ENCODE data around the gene SBF2.

DNA sequence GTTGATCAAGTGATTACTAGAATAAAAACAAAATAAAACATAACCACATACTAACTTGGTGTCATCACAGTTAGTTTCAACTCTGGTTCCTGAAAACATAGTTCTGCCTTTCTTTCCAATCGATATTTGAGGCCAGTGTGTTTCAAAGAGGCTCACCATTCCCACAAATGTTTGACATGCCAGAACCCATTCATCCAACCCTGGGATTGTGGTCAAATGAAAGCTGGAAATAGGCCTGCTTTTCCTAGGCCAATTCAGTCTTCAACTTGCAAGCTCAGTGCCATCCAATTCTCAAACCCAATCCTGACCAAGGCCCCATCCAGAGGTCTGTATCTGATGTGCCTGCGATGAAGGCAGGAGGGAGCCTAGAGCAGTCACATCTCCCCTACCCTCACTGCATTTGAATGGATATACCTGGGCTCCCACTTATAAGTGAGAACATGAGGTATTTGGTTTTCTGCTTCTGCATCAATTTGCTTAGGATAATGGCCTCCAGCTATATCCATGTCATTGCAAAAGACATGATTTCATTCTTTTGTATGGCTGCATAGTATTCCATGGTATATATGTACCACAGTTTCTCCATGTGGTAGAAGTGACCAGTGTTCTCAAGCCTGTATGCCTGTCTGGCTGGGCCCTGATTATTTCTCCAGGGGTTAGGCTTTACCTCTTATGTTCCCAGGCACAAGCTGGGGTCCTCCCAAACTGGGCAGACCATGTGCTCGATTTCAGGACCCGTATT, 486.9 kb downstream of the SBF2 start:
- TF ChIP-seq POLR2A (IDR thresholded peaks at IDR 0.05; ENCODE audit: low read depth, low read length) (no peak), POLR2AphosphoS5 (IDR thresholded peaks at IDR 0.05; ENCODE audit: low read depth, low read length) (no peak), TAF1 (IDR thresholded peaks at IDR 0.05; ENCODE audit: low read depth, low read length) (no peak), SPI1 (IDR thresholded peaks at IDR 0.05; ENCODE audit: low read depth, low read length) (no peak), POU2F2 (IDR thresholded peaks at IDR 0.05; ENCODE audit: low read depth, low read length) (no peak), PAX5 (IDR thresholded peaks at IDR 0.05; ENCODE audit: insufficient read depth, low read length, severe bottlenecking) (no peak)
